IMR-90 (cell line): ENCODE results near the gene IRAK2. TPM values are rescaled to one million over a fixed set of nuclear protein-coding genes. Genes with fewer than 3 reads are reported as not detected.

Experiments used
- ATAC-seq: fragments of 200-7000 bp; cut with Tn5 transposase; 2 replicates; pipeline ENCODE4 v1.9.1; 2020; ENCODE audit warnings: low read depth, mild to moderate bottlenecking, moderate library complexity
- BruUV-seq: library from RNA; stranded (reverse); fragments of 400-500 nt; replicated peaks from 2 replicates; lab custom pipeline; 2021; lab: Mats Ljungman, UMichigan
- CTCF ChIA-PET: fragments of 300-600 bp; formaldehyde crosslinking; extraction: SDS; loops from one replicate; lab custom pipeline; 2021; ENCODE audit warnings: antibody characterized with exemption; lab: Yijun Ruan, JAX
- POLR2A ChIA-PET: fragments of 300-600 bp; sonication (Branson Sonifier 250); formaldehyde crosslinking; loops from one replicate; lab custom pipeline; 2022; ENCODE audit warnings: antibody characterized with exemption; ENCODE audit not compliant: unreplicated experiment; lab: Charles Lee
- DNase-seq: peaks from one replicate; pipeline ENCODE4 v3.0.0; 2013
- H2AFZ ChIP-seq: replicated peaks from 2 replicates; pipeline ENCODE3; 2013; ENCODE audit warnings: low read length, mild to moderate bottlenecking; ENCODE audit not compliant: poor library complexity
- H2AK5ac ChIP-seq: 2 replicates; pipeline ENCODE4 v1.6.1; 2013; ENCODE audit warnings: low read depth, low read length, inconsistent platforms
- H2AK9ac ChIP-seq: replicated peaks from 2 replicates; pipeline ENCODE3; 2013; ENCODE audit warnings: mild to moderate bottlenecking, low read depth, low read length, moderate library complexity; ENCODE audit not compliant: poor library complexity
- H2BK120ac ChIP-seq: 2 replicates; pipeline ENCODE4 v1.6.1; 2013; ENCODE audit warnings: low read depth, low read length, inconsistent platforms
- H2BK15ac ChIP-seq: 3 replicates; pipeline ENCODE4 v1.6.1; 2013; ENCODE audit warnings: low read depth, low read length, inconsistent platforms
- H2BK20ac ChIP-seq: 2 replicates; pipeline ENCODE4 v1.6.1; 2013; ENCODE audit warnings: low read depth, mild to moderate bottlenecking, inconsistent platforms, low read length, moderate library complexity
- H2BK5ac ChIP-seq: 2 replicates; pipeline ENCODE4 v1.6.1; 2013; ENCODE audit warnings: mild to moderate bottlenecking, low read depth, low read length, inconsistent platforms; ENCODE audit not compliant: poor library complexity, severe bottlenecking
- H3K14ac ChIP-seq: replicated peaks from 2 replicates; pipeline ENCODE4 v1.6.1; 2013; ENCODE audit warnings: low read depth, low read length, inconsistent platforms
- H3K18ac ChIP-seq: 2 replicates; pipeline ENCODE4 v1.6.1; 2013; ENCODE audit warnings: low read depth, low read length, control low read depth
- H3K23ac ChIP-seq: 2 replicates; pipeline ENCODE4 v1.6.1; 2013; ENCODE audit warnings: low read depth, low read length, inconsistent platforms
- H3K27ac ChIP-seq: 2 replicates; pipeline ENCODE4 v1.5.1; 2013; ENCODE audit warnings: mild to moderate bottlenecking, control low read depth, low read length; ENCODE audit not compliant: insufficient read depth
- H3K27me3 ChIP-seq: 2 replicates; pipeline ENCODE4 v1.6.1; 2013; ENCODE audit warnings: low read length; ENCODE audit not compliant: control insufficient read depth, insufficient read depth
- H3K36me3 ChIP-seq: 2 replicates; pipeline ENCODE4 v1.6.1; 2013; ENCODE audit warnings: low read length, mixed read lengths; ENCODE audit not compliant: control insufficient read depth, insufficient read depth
- H3K4ac ChIP-seq: 2 replicates; pipeline ENCODE4 v1.6.1; 2013; ENCODE audit warnings: low read depth, low read length, inconsistent platforms
- H3K4me1 ChIP-seq: 2 replicates; pipeline ENCODE4 v1.6.1; 2013; ENCODE audit warnings: low read length, mixed read lengths; ENCODE audit not compliant: control insufficient read depth, insufficient read depth
- H3K4me2 ChIP-seq: 2 replicates; pipeline ENCODE4 v1.6.1; 2013; ENCODE audit warnings: low read depth, mild to moderate bottlenecking, control low read depth, low read length, moderate library complexity
- H3K4me3 ChIP-seq: 2 replicates; pipeline ENCODE4 v1.5.1; 2013; ENCODE audit warnings: low read depth, mild to moderate bottlenecking, control low read depth, low read length, moderate library complexity; ENCODE audit not compliant: insufficient read depth
- H3K56ac ChIP-seq: 2 replicates; pipeline ENCODE4 v1.6.1; 2013; ENCODE audit warnings: low read length, inconsistent platforms; ENCODE audit not compliant: insufficient read depth; ENCODE audit errors: extremely low read depth
- H3K79me1 ChIP-seq, 2 experiments: 2 replicates each; pipeline ENCODE4 v1.6.1; 2013; ENCODE audit warnings: low read length in 2 of 2, inconsistent platforms in 1 of 2, low read depth in 1 of 2
- H3K9ac ChIP-seq: 2 replicates; pipeline ENCODE4 v1.6.1; 2013; ENCODE audit warnings: low read depth, low read length, control low read depth
- H3K9me1 ChIP-seq: 2 replicates; pipeline ENCODE4 v1.6.1; 2013; ENCODE audit warnings: low read length, inconsistent platforms; ENCODE audit not compliant: insufficient read depth
- H3K9me3 ChIP-seq: 2 replicates; pipeline ENCODE4 v1.6.1; 2013; ENCODE audit warnings: low read length; ENCODE audit not compliant: control insufficient read depth, insufficient read depth
- H4K20me1 ChIP-seq: 2 replicates; pipeline ENCODE4 v1.6.1; 2013; ENCODE audit warnings: low read length, inconsistent platforms; ENCODE audit not compliant: insufficient read depth
- H4K5ac ChIP-seq: 2 replicates; pipeline ENCODE4 v1.6.1; 2013; ENCODE audit warnings: mild to moderate bottlenecking, low read depth, low read length, control low read depth
- H4K8ac ChIP-seq, 2 experiments: 2 replicates each; pipeline ENCODE4 v1.6.1; 2013; ENCODE audit warnings: low read depth in 2 of 2, low read length in 2 of 2, control low read depth in 1 of 2, inconsistent platforms in 1 of 2
- H4K91ac ChIP-seq: 2 replicates; pipeline ENCODE4 v1.6.1; 2013; ENCODE audit warnings: low read depth, low read length, inconsistent platforms; ENCODE audit not compliant: insufficient read depth
- BHLHE40 ChIP-seq: fragments of 150-350 bp; IDR thresholded peaks from 2 replicates; pipeline ENCODE4 v1.6.1; 2016; ENCODE audit warnings: mild to moderate bottlenecking, low read depth, low read length
- CEBPB ChIP-seq: IDR thresholded peaks from 2 replicates; pipeline ENCODE4 v1.6.1; 2012; ENCODE audit warnings: low read depth, low read length, improper control_type of control experiment
- CHD1 ChIP-seq: IDR thresholded peaks from 2 replicates; pipeline ENCODE4 v1.6.1; 2012; ENCODE audit warnings: low read depth, low read length, improper control_type of control experiment
- CTCF ChIP-seq: conservative IDR thresholded peaks from 2 replicates; pipeline ENCODE4 v1.5.1; 2012; ENCODE audit warnings: mild to moderate bottlenecking, low read depth, low read length, improper control_type of control experiment
- ELK1 ChIP-seq: fragments of 150-350 bp; IDR thresholded peaks from 2 replicates; pipeline ENCODE4 v1.6.1; 2016; ENCODE audit warnings: low read depth, mild to moderate bottlenecking, low read length, moderate library complexity, borderline replicate concordance
- FOS ChIP-seq: fragments of 150-350 bp; IDR thresholded peaks from 2 replicates; pipeline ENCODE4 v1.6.1; 2016; ENCODE audit warnings: low read depth, low read length
- MAFK ChIP-seq: IDR thresholded peaks from 2 replicates; pipeline ENCODE4 v1.6.1; 2012; ENCODE audit warnings: low read depth, low read length, improper control_type of control experiment
- MAZ ChIP-seq: IDR thresholded peaks from 2 replicates; pipeline ENCODE4 v1.6.1; 2012; ENCODE audit warnings: low read depth, mild to moderate bottlenecking, low read length, improper control_type of control experiment, moderate library complexity, borderline replicate concordance
- MXI1 ChIP-seq: IDR thresholded peaks from 2 replicates; pipeline ENCODE4 v1.6.1; 2012; ENCODE audit warnings: low read depth, mild to moderate bottlenecking, low read length, moderate library complexity, borderline replicate concordance
- NFE2L2 ChIP-seq: fragments of 150-350 bp; IDR thresholded peaks from 2 replicates; pipeline ENCODE4 v1.6.1; 2016; ENCODE audit warnings: low read depth, mild to moderate bottlenecking, low read length
- POLR2A ChIP-seq: IDR thresholded peaks from 2 replicates; pipeline ENCODE4 v1.6.1; 2012; ENCODE audit warnings: mild to moderate bottlenecking, low read depth, low read length
- RAD21 ChIP-seq: IDR thresholded peaks from 2 replicates; pipeline ENCODE4 v1.6.1; 2012; ENCODE audit warnings: low read length, improper control_type of control experiment
- RCOR1 ChIP-seq: IDR thresholded peaks from 2 replicates; pipeline ENCODE4 v1.6.1; 2012; ENCODE audit warnings: mild to moderate bottlenecking, low read length, improper control_type of control experiment; ENCODE audit not compliant: insufficient replicate concordance
- RFX5 ChIP-seq: IDR thresholded peaks from 2 replicates; pipeline ENCODE4 v1.8.0; 2012; ENCODE audit warnings: low read depth, mild to moderate bottlenecking, low read length, moderate library complexity
- SMC3 ChIP-seq: fragments of 150-350 bp; IDR thresholded peaks from 2 replicates; pipeline ENCODE4 v1.6.1; 2016; ENCODE audit warnings: low read depth, mild to moderate bottlenecking, antibody characterized with exemption, low read length, moderate library complexity
- USF2 ChIP-seq: fragments of 150-350 bp; IDR thresholded peaks from 2 replicates; pipeline ENCODE4 v1.6.1; 2017; ENCODE audit warnings: mild to moderate bottlenecking, antibody characterized with exemption, low read length, low read depth
- WGBS, 2 experiments: methylation state at CpG; one replicate each; pipeline versions ENCODE4 v1.1.5 to v1.1.7; 2013; ENCODE audit warnings: missing lambda C conversion rate in 2 of 2; ENCODE audit not compliant: insufficient read length in 1 of 2; ENCODE audit errors: extremely low coverage in 2 of 2; 5-methylcytosine and 5-hydroxymethylcytosine counted together
- dilution Hi-C: fragments of 300-500 bp; cut with HindIII; formaldehyde crosslinking; loops from one replicate; pipeline ENCODE4 v1.14.3; 2018; ENCODE audit warnings: low sequenced_read_pairs; ENCODE audit not compliant: unreplicated experiment
- in situ Hi-C: fragments of 300-500 bp; cut with MboI; formaldehyde crosslinking; loops from 3 replicates; pipeline ENCODE4 v1.14.3; 2019; ENCODE audit warnings: low sequenced_read_pairs, inconsistent platforms, mixed read lengths
- intact Hi-C: fragments of 100-400 bp; cut with micrococcal nuclease; formaldehyde crosslinking; loops from 2 replicates; pipeline ENCODE4 v1.10.0; 2022
- polyA plus RNA-seq, 3 experiments: library from polyadenylated mRNA; depleted of rRNA; stranded (reverse); fragments of >200 nt; gene quantifications; 2 replicates each; pipeline ENCODE4 v1.2.3, GENCODE V29; 2012; ENCODE audit warnings: low replicate concordance in 1 of 3
- total RNA-seq: library from RNA; depleted of rRNA; stranded (reverse); fragments of >200 nt; gene quantifications from 2 replicates; pipeline ENCODE4 v1.2.3, GENCODE V29; 2012

Gene IRAK2
- total and polyA plus RNA-seq, 2 of the 4 experiments (the other 2 are of a cell fraction) = 6.9 to 8.1 TPM

GRCh38 chr3:10233988-10234387, 69.3 kb downstream of the IRAK2 start:
- intact Hi-C loops = no loop called here
- H2BK120ac ChIP-seq = no peak overlapping the region
- H3K18ac ChIP-seq = no peak overlapping the region
- ChIA-PET CTCF (interaction anchor here (1.2 kb wide), 1 partner anchor 12 kb away, joined by 3 read pairs; no protein-coding TSS in a partner anchor), POLR2A (no interaction called here)
- peaks cover 18% of the 10 kb centered on the region for H3K36me3 ChIP-seq
- H4K20me1 ChIP-seq = no peaks in the 10 kb centered on the region
- no peak overlapping the region for H2BK15ac ChIP-seq
- ATAC-seq (no peak), DNase-seq (no peak)
- H3K79me1 ChIP-seq = no peaks in the 10 kb centered on the region
- H3K4me2 ChIP-seq = no peak overlapping the region
- TF ChIP-seq RAD21 (no peak), ELK1 (no peak), CEBPB (no peak), CHD1 (no peak), RFX5 (no peak), CTCF (no peak), MAZ (no peak), RCOR1 (no peak), MAFK (no peak), FOS (no peak), NFE2L2 (no peak), MXI1 (no peak), BHLHE40 (no peak), POLR2A (no peak), SMC3 (no peak), USF2 (no peak)
- H2BK5ac ChIP-seq = no peak overlapping the region
- H4K5ac ChIP-seq = no peak overlapping the region
- H3K14ac ChIP-seq = no peak overlapping the region
- no peak overlapping the region for H2AK9ac ChIP-seq
- H3K4ac ChIP-seq = no peak overlapping the region
- H3K9ac ChIP-seq = no peak overlapping the region
- no peak overlapping the region for H3K27ac ChIP-seq
- H3K9me3 ChIP-seq = no peaks in the 10 kb centered on the region
- H2AFZ ChIP-seq = no peak overlapping the region
- H3K4me1 ChIP-seq = no peaks in the 10 kb centered on the region
- H3K23ac ChIP-seq = no peak overlapping the region
- H3K27me3 ChIP-seq = no peaks in the 10 kb centered on the region
- H3K9me1 ChIP-seq = peaks cover 7% of the 10 kb centered on the region; the same call in 1 of the 2 replicates
- WGBS, 2 experiments = 100% methylated on average over 5 of the region's 13 CpGs; no CpG with 5 or more reads in 1 of the 2 experiments
- no peak overlapping the region for H4K91ac ChIP-seq
- in situ Hi-C loops = no loop called here
- no TSS peak for BruUV-seq
- dilution Hi-C loops = no loop called here
- H2AK5ac ChIP-seq = no peak overlapping the region
- no peak overlapping the region for H2BK20ac ChIP-seq
- H3K56ac ChIP-seq = no peak overlapping the region
- H4K8ac ChIP-seq = no peak overlapping the region
- H3K4me3 ChIP-seq = no peak overlapping the region
